HG02759 (cell line): Measurements from ENCODE around the gene GPR55.

Source experiments
- ATAC-seq: cut with Tn5 transposase; IDR thresholded peaks from one replicate; pipeline ENCODE4 v1.9.1; 2021; ENCODE audit warnings: mild to moderate bottlenecking, moderate library complexity; ENCODE audit not compliant: unreplicated experiment

Gene GPR55

DNA sequence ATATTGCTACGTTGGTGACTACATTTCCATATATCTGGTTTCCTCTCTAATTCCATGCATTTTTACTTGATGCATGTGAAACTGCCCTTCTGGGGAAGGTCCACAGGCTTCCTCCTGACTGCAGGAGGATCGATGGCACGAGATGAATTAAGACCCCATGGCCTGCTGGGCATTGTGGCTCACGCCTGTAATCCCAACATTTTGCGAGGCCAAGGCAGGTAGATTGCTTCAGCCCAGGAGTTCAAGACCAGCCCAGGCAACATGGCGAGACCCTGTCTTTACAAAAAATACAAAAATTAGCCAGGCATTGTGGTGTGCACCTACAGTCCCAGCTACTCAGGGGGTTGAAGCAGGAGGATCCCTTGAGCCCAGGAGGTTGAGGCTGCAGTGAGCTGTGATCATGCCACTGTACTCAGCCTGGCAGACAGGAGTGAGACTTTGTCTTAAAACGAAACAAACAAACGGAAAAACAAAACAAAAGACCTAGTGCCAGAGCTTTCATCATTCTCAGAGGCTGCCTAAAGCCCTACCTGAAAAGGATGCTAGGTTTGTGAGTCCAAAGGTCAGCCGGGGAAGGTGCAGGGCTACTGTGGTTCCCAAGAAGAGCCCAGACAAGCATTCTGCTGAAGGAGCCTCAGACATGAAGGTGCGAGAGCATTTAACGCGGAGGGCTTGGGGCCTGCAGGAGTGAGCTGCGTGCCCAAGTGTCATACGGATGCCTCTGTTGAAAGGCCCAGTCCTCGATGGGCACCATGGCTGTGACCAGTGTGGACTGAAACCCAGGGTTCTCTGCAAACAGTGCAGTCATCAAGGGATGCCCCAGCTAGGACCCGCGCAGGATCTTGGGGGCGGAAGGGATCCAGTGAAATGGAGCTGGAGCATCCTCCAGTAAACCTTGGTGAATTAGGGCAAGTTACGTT lies 21.6 kb downstream of the GPR55 start:
- no peak for ATAC-seq

DNA sequence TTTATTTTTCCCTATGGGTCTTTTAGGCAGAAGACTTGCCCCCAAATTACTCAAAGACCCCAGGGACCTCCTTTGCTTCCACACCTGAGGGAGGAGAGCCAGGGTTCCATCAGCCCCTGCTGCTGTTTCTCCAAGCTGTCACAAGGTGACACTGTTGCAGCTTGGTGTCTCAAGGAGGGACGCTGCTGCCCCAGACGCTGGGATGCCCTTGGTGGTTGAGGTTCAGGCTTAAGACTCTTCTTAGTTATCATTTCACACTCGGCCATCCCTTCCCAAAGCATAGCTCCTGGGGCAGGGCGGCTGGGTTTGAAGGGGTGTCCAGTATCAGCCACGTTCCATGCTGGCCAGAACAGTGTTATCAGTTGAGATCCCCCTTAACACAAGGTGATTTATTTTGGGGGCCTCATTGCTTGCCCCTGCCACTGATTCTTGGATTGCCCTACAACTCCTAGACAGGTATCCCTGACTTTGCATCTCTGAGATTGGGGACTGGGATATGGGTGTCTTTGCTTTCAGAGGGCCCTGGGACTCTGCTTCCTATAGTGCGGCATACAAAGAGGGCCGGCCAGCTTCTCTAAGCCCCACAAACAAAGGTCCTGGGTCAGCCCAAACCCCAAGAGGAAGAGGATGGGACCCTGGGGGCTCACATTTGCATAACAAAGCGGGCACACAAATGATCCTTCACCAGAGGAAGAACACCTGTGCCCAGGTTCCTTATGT lies 22.7 kb downstream of the GPR55 start:
- ATAC-seq = peak; percentile 79

DNA sequence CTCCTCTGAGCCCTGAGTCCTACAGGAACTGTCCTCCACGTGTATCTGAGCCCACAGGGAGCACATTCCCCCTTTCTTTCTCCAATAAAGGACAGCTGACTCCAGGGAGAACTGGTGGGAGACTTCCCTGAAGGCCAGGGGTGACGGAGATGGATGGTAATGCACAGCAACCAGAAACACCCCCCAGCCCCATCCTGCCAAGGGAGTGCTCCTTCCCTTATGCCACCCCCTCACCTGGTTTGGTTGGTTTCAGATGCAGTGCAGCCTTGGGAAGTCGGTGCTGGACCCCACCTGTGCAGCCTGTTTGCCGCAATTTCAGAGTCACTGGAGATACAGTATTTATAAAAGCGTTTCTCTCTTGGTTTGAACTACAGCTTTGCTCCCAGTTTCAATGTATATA lies 24.0 kb downstream of the GPR55 start:
- ATAC-seq = no peak

DNA sequence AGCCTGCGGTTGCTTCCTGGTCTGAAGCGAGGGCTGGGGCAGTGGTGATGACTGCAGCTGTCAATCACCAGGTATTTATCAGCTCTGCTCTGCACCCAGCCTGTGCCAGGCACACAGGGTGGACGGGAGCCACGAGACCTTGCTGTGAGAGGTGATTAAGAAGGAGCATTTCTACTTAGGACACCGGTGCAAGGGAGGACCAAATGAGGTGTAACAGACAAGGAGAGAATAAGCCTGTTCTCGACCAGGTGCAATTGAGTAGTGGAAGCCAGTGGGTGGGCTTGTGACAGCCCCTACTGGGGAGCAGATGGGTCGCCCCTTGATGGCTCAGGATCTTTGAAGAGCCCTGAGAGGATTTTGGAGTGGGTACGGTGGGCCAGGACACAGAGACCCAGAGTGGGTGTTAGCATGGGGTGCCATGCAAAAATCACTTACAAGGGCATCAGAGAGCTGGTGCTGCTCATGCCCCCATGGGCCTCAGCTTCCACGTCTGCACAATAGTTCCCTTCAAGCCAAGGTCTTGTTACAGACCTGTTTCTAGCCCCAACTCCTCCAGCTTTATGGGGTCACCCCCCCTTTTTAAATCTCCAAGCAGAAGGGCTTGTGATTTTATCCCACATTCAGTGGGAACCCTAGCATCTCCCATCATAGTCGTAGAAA lies 24.6 kb downstream of the GPR55 start:
- no peak for ATAC-seq

DNA sequence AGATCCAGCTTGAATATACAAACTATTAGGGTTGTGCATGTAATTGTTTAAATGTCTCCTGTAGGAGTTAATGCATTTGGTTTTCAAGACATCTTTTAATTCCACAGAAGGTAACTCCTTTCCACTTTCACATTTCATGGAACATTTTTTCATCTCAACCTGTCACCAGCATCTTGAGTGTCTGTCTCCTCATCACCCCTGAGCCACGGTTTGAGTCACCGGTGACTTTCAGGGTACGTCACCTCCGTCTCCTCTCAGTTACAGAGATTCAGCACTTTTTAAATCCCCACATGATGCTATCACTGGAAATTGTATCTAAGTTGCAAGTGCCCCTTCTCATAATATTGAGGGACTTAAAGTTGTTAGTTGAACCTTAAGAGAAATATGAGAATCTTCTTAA lies 25.3 kb downstream of the GPR55 start:
- ATAC-seq = no peak

DNA sequence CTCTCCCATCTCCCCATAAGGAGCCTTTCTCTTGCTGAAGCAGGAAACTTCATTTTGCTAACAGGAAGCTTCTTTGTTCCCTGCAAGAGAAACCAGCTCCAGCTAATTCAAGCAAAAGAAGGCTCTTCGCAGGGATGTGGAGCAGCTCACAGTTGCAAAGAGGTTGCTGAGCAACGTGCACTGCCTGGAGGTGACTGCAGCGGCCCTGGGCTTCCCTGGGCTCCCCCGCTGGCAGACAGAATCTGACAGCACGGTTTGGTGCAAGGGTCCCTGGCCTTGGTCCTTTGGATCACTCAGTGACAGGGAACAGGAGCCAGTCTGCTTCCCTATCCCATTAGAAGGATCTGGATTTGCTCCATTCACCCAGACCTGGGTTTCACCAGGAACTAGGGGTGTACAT lies 25.8 kb downstream of the GPR55 start:
- no peak for ATAC-seq

DNA sequence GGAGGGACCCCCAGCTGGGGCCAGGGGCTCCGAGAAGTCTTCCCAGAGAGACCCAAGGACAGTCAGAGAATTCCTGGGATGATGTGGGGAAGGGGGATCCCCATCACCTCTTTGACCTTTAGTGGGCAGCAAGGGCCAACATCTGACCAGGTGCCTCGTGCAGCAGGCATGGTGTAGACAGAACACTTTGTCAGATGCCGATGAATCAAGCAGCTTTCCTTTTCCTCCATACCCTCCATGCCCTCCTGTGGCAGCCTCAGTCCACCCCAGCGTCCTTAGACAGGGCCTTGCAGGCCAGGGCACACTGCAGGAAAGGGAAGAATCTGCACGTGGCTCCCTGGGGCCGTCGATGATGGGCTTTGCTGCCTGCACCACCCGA lies 26.3 kb downstream of the GPR55 start:
- no peak for ATAC-seq

DNA sequence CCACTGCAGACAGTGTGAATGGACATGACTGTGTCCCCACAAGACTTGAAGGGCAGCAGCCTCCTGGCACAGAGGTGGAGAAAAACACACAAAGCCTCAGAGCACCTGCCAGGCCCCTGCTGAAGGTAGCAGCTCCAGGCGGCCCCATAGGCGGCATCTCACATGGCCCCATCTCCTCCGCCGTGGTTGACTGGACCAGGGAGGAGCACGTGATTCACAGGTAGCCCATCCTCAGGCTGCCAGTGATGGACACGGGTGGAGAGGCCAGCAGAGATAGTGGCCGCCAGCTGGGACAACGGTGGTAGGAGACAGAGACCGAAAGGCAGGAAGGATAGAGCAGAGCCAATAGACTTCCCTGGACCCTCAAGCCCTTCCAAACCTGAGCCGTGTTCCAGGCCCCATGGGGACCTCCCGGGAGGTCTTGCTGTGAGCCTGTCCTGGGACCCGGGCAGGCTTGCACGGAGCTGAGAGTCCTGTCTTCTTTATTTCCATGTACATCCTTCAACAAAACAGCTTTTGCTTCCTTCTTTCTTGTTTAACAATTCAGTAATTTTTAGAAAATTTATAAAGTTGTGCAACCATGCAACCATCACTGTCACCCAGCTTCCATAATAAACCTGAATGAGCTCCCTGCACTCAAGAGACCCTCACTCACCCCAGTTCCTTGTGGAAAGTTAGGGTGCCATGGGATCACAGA lies 26.9 kb downstream of the GPR55 start:
- ATAC-seq = no peak

DNA sequence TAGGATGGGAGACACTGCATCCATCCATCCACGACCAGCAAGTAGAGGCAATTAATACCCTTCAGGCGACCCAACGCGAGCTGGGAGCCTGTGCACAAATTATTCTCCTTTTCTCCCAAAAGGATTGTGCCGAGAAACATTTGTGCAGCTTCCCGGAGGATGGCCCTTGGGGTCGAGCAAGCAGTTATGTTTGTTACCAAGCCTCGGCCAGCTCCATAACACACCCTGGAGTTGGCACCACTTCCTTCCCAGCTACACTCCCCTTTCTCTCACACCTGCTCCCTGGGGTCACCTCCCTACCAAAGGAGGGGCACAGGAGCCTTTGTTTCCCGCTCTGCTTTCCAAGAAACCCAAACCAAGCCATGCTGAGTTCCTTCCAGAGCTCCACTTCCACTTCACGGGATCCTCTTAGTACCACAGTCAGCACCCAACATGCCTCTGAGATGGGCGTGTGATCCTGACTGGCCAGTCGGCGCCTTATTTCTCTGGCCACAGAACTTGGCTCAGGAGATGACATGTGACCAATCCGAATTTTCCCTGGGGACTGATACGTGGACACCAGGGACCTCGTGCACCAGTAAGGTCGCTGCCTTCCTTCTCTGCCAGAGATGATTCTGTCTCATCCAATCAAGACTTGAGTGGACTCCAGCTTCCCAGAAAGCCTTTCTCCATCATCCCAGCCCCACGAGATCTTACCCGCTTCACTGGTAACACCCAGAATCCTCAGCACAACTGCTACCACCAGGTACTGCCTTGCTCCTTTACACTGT lies 28.5 kb downstream of the GPR55 start:
- no peak for ATAC-seq

DNA sequence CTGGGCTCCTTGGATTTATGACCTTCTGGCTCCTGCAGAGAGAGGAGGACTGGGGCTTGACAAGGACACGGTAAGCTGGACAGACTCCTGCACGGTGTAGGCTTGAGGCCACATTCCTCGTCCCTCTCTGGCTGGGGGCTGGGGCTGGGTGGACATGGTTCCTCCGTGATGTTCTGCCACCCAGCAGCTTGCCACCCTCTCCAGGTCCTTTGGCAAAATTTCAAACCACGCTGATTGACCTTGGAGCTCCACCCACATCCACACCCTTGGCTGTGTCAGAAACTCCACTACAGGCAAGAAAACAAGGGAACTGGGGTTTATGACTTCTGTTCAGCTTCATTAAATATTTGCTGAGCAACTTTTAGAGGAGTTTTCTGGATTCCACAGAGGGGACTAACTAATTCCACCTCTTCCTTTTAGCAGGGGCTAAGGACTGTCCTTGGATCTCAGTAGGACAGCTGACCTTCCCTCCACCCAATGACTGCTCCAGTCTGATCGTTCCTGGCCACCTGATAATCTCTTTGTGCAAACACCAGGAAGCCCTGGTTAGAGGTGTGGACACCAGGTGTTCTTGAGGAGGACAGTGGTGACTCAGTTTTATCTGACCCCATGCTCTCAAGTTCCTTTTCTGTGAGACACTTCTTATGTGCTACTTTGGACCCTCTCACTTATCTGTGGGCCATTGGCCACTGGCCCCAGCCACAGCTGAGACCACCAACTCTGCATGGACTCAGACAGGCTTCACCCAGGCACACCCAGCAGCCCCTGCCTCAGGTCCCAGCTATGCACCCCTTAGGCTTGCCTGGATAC lies 29.3 kb downstream of the GPR55 start:
- ATAC-seq = no peak

DNA sequence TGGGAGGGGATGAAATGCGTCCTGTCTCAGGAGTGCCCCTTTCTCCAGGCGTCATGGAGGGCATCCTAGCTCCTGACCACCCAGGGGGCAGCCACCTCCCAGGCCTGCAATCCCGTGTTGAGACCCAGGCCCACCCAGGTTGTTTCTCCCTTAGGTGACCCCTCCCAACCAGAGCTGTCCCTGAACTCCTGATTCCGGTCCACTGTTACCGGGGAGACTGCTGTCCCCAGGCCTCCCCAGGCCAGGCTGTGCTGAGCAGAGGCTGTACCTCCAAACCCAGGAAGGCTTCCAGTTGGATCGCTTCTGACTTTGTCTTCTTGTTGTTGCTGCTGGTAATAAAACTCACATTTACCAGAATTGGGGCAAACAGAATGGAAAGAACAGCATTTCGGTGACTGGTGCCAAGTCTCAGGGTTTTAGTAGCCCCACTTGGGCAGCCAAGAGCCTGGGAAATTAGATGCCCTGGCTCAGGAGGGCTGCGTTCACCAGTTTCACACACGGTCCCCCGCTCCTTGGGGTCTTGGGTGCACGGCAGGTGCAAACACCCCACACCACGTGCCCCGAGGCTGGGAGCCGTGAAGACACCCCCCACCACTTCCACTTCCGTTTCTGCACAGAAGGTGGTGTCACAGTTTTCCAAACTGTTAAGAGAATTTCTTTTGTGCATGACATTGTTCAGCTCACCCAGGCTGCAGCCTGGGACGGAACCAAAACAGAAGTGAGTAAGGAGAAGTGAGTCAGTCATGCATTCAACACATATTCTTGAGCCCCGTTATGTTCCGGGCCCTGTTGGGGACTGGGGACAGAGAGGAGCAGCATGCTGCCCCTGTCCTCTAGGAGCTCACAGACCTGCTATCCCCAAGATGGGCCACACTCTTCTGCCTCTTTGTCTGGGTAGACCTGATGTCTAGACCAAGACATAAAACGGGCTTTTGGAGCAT lies 30.9 kb downstream of the GPR55 start:
- ATAC-seq = peak; percentile 43

DNA sequence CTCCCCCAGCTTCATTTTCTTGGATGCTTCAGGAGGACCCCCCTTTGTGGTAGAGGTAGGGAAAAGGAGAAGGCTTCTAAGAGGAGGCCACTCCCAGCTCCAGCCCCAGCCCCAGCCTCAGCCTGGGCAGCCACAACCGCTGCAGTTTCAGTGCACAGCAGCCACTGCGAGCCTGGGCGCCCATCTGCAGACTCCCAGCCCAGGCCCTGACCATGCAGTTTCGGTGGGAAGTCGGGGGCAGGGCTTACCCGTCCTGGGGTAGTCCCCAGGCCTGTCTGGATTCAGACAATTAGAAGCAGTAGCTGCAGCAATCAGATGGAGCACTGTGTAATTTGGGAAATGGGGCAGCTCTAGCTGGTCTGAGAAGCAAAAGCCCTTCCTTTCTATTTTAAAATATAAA lies 31.7 kb downstream of the GPR55 start:
- peak; percentile 73 for ATAC-seq

DNA sequence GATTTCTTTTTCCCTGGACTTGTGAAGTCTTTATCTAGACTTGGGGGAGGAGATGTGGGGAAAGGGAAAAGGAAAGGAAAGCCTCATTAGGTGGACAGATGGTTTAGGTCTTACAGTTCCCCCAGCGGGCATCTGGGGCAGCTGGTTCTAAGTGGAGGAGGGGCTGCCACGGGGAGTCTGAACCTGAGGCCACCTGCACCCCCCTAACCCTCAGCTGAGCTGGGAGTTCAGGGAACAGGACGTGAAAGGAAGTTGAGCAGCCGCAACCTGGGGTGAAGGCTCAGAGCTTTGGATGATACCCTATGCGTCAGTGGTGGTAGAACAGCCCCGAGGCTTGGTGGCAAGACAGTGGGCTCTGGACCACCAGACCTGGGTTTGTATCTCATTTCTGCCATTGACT lies 33.5 kb downstream of the GPR55 start:
- no peak for ATAC-seq

DNA sequence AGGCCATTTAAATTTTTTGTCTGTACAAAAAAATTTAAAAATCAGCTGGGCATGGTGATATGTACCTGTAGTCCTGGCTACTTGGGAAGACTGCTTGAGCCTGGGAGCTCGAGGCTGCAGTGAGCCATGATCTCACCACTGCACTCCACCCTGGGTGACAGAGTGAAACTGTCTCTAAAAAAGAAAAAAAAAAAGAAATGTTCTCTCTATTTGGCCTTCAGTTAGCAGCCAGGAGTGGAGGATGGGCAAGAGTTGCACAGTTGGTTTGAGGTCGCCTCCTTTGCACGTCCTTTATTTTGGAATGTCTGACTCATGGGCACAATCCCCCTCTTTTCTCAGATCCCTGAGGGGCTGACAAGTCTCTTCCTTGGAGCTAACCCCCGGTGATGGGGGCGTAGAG lies 34.0 kb downstream of the GPR55 start:
- no peak for ATAC-seq

DNA sequence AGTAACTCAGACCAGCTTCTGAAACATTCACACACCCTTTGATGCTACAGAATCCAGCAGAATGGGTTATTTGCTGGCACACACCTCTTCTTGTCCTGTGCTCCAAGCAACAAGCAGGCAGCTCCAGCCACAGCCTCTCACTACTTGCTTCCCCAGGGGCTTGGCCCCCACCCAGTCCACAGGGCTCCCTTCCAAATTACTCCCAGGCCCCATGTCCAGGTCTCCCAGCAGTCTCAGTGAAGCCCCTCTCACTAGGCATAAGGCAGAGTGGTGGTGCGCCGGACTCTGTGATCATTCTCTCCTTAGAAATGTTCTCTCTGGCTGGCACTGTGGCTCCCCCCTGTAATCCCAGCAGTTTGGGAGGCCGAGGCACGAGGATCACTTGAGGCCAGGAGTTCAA lies 34.4 kb downstream of the GPR55 start:
- no peak for ATAC-seq

DNA sequence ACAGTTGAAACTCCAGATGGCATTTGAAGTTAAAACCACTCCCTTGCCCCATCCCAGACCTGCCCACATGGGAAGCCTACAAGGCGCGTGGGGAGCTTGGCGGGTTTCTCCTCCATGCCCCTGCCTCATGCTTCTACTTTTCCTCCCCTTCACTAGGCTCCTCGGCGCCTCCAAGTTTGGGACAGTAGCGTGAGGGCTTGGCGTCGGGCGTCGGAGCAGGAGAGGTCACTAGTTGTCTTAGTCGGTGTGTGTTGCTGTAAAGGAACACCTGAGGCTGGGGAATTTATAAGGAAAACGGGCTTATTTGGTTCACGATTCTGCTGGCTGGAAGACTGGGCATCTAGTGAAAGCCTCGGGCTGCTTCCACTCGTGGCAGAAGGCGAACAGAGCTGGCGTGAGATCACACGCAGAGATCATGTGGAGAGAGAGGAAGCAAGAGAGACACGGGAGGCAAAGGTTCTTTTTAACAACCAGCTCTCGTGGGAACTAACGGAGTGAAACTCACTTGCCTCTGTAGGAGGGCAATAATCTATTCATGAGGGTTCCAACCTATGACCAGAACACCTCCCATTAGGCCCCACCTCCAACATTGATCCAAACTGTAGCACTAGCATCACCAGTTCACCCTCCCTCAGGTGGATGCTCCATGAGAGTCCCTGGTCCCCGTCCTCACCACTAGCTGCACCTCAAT lies 35.0 kb downstream of the GPR55 start:
- no peak for ATAC-seq

DNA sequence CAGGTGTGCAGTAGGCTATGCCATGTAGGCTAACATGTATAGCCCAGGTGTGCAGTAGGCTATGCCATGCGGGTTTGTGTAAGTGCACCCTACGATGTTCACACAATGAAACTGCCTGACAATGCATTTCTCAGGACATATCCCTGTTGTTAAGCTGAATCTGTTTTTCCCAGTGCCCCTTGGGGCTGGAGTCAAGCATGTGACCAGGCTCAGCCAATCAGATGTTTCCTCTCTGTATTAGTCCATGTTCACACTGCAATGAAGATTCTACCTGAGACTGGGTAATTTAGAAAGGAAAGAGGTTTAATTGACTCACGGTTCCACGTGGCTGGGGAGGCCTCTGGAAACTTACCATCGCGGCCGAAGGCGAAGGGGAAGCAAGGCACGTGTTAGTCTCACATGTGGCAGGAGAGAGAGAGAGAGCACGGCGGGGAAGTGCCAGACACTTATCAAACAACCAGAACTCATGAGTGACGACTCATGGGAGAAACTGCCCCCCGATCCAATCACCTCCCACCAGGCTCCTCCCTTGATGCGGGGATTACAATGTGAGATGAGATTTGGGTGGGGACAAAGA lies 36.1 kb downstream of the GPR55 start:
- ATAC-seq = no peak

DNA sequence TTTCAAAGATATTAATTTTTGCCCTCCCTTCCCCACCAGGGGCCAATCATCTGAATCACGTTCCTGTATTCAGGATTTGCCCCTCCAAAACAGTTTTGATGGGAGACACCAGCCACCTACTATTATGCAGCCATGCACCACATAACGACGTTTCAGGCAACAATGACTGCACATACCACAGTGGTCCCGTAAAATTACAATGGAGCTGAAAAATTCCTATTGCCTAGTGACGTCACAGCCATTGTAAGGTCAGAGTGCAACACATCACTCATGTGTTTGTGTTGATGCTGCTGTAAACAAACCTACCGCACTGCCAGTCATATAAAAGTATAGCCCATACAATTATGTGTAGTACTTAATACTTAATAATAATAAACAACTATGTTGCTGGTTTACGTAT lies 37.7 kb downstream of the GPR55 start:
- no peak for ATAC-seq
